WTC11 (cell line): ENCODE data around the gene EXOC4.

Experiments
- TF ChIP-seq, protein P1 (sequence below): sonication (generic); formaldehyde crosslinking; IDR thresholded peaks from 2 replicates; pipeline ENCODE4 v1.8.1; 2023; ENCODE audit warnings: mild to moderate bottlenecking, missing genetic modification reagents, moderate library complexity
- TF ChIP-seq, protein P2 (sequence below): sonication (generic); formaldehyde crosslinking; IDR thresholded peaks from 2 replicates; pipeline ENCODE4 v1.8.0; 2022; ENCODE audit warnings: mild to moderate bottlenecking, missing genetic modification reagents
- TF ChIP-seq, protein P3 (sequence below): fragments of 200-600 bp; IDR thresholded peaks from 2 replicates; pipeline ENCODE4 v1.8.0; 2022; ENCODE audit warnings: antibody characterized with exemption

DNA sequence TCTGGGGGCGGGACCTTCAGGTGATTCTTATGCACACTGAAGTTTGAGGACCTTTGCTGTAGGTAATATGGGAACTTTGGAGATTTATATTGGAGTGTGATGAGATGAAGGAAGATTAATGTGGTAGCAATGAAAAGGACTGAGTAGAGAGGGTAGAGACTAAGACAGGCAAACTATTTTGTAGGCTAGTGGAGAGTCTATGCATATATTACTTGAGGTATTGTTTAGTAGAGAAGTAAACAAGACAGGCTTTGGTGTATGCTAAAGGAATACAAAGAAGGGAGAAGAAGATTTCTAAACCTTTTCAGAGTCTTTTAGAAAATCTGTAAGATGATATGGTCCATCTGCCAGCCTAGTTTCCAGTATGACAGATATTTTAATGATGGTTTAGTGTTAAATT is 129.1 kb downstream of the EXOC4 start:
- TF ChIP-seq, protein P1, sequence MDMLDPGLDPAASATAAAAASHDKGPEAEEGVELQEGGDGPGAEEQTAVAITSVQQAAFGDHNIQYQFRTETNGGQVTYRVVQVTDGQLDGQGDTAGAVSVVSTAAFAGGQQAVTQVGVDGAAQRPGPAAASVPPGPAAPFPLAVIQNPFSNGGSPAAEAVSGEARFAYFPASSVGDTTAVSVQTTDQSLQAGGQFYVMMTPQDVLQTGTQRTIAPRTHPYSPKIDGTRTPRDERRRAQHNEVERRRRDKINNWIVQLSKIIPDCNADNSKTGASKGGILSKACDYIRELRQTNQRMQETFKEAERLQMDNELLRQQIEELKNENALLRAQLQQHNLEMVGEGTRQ = no peak
- TF ChIP-seq, protein P2, sequence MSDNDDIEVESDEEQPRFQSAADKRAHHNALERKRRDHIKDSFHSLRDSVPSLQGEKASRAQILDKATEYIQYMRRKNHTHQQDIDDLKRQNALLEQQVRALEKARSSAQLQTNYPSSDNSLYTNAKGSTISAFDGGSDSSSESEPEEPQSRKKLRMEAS = no peak
- TF ChIP-seq, protein P3, sequence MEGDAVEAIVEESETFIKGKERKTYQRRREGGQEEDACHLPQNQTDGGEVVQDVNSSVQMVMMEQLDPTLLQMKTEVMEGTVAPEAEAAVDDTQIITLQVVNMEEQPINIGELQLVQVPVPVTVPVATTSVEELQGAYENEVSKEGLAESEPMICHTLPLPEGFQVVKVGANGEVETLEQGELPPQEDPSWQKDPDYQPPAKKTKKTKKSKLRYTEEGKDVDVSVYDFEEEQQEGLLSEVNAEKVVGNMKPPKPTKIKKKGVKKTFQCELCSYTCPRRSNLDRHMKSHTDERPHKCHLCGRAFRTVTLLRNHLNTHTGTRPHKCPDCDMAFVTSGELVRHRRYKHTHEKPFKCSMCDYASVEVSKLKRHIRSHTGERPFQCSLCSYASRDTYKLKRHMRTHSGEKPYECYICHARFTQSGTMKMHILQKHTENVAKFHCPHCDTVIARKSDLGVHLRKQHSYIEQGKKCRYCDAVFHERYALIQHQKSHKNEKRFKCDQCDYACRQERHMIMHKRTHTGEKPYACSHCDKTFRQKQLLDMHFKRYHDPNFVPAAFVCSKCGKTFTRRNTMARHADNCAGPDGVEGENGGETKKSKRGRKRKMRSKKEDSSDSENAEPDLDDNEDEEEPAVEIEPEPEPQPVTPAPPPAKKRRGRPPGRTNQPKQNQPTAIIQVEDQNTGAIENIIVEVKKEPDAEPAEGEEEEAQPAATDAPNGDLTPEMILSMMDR = no peak
